Cardiac muscle cell (in vitro differentiated cells and primary cell): ENCODE data around the gene WDR17. TPM values are rescaled to one million over a fixed set of nuclear protein-coding genes. Genes with fewer than 3 reads are reported as not detected.

Experiments
- DNase-seq, 2 donors: peaks; one replicate each; pipeline versions ENCODE4 v3.0.0 to v3.0.0-alpha.2; 2010 to 2017; ENCODE audit warnings: low read depth in 1 of 2, low spot score in 1 of 2
- H3K27ac ChIP-seq: fragments of 200-600 bp; sonication (generic); 2 replicates; pipeline ENCODE4 v1.5.1; 2016
- H3K27me3 ChIP-seq: fragments of 200-600 bp; sonication (generic); 2 replicates; pipeline ENCODE4 v1.6.0; 2016; ENCODE audit warnings: control low read depth
- H3K36me3 ChIP-seq: fragments of 200-600 bp; sonication (generic); 2 replicates; pipeline ENCODE4 v1.5.1; 2016; ENCODE audit warnings: control low read depth
- H3K4me1 ChIP-seq: fragments of 200-600 bp; sonication (generic); 2 replicates; pipeline ENCODE4 v1.8.1; 2017; ENCODE audit warnings: low read depth, mild to moderate bottlenecking, mixed run types
- H3K4me3 ChIP-seq: fragments of 200-600 bp; sonication (generic); 2 replicates; pipeline ENCODE4 v1.5.1; 2016; ENCODE audit warnings: mild to moderate bottlenecking
- H3K9me3 ChIP-seq: fragments of 200-600 bp; sonication (generic); 2 replicates; pipeline ENCODE4 v1.5.1; 2017; ENCODE audit warnings: low read depth, mild to moderate bottlenecking, control low read depth
- CTCF ChIP-seq: IDR thresholded peaks from 2 replicates; pipeline ENCODE4 v1.5.1; 2012; ENCODE audit warnings: low read depth, mild to moderate bottlenecking, low read length
- polyA plus RNA-seq: library from polyadenylated mRNA; unstranded; fragments of >200 nt; fragmentation: Nextera tagmentation; extraction: Ambion mirVana; gene quantifications from 2 replicates; pipeline ENCODE4 v1.2.1, GENCODE V29; 2016
- total RNA-seq: library from RNA; depleted of rRNA; stranded (reverse); fragments of >200 nt; gene quantifications from 2 replicates; pipeline ENCODE4 v1.2.3, GENCODE V29; 2016

The WDR17 gene
- 0.39 and 0.95 TPM in 2 replicates for total RNA-seq
- 0.77 TPM in 1 of 2 replicates, not detected in the other for polyA plus RNA-seq

- no peaks in the 10 kb centered on the region for H3K36me3 ChIP-seq
- no peaks in the 10 kb centered on the region for H3K27me3 ChIP-seq
- H3K4me3 ChIP-seq, result peak within 1 kb of the TSS; percentile 32
- peak; percentile 84 to 98 for DNase-seq
- H3K9me3 ChIP-seq, result no peaks in the 10 kb centered on the region
- no peak for TF ChIP-seq CTCF
- H3K4me1 ChIP-seq, result peaks cover 4% of the 10 kb centered on the region
- H3K27ac ChIP-seq, result no peak within 1 kb of the TSS
Measured at GRCh38 chr4:176065435-176066291, at the start of gene WDR17. WDR17 (plus strand) TSS chr4:176065841; CDS start chr4:176111581, 45,740 bp downstream.

- TF ChIP-seq CTCF, result no peak
- Histone ChIP-seq H3K36me3 (no peaks in the 10 kb centered on the region), H3K27ac (no peak overlapping the region), H3K27me3 (no peaks in the 10 kb centered on the region), H3K4me3 (no peak overlapping the region), H3K4me1 (no peaks in the 10 kb centered on the region), H3K9me3 (no peaks in the 10 kb centered on the region)
- no peak for DNase-seq
Measured at GRCh38 chr4:176016601-176017000, 49.0 kb upstream of the WDR17 start.

GRCh38 chr4:176020481-176021085, 45.1 kb upstream of the WDR17 start:
- no peaks in the 10 kb centered on the region for H3K36me3 ChIP-seq
- no peaks in the 10 kb centered on the region for H3K27me3 ChIP-seq

GRCh38 chr4:176030391-176030790, 35.2 kb upstream of the WDR17 start:
- Histone ChIP-seq H3K27me3 (no peaks in the 10 kb centered on the region), H3K27ac (no peak overlapping the region)
- DNase-seq, result no peak

More at GRCh38 chr4:176020481-176021085, 45.1 kb upstream of the WDR17 start:
- Histone ChIP-seq H3K4me1 (no peaks in the 10 kb centered on the region), H3K9me3 (no peaks in the 10 kb centered on the region), H3K4me3 (no peak overlapping the region), H3K27ac (no peak overlapping the region)
- DNase-seq, result no peak
- no peak for TF ChIP-seq CTCF

GRCh38 chr4:176031922-176032321, 33.7 kb upstream of the WDR17 start:
- no peak for DNase-seq
- TF ChIP-seq CTCF, result no peak
- no peak overlapping the region for H3K27ac ChIP-seq
- no peak overlapping the region for H3K4me3 ChIP-seq
- H3K4me1 ChIP-seq, result no peaks in the 10 kb centered on the region
- no peaks in the 10 kb centered on the region for H3K36me3 ChIP-seq
- H3K9me3 ChIP-seq, result no peaks in the 10 kb centered on the region
- no peaks in the 10 kb centered on the region for H3K27me3 ChIP-seq

More at GRCh38 chr4:176030391-176030790, 35.2 kb upstream of the WDR17 start:
- Histone ChIP-seq H3K36me3 (no peaks in the 10 kb centered on the region), H3K4me1 (no peaks in the 10 kb centered on the region), H3K9me3 (no peaks in the 10 kb centered on the region), H3K4me3 (no peak overlapping the region)
- no peak for TF ChIP-seq CTCF
